ENCODE data around the gene GIT2.
A peak's percentile ranks its signal among the peaks of the same experiment; 100 is the strongest.

Gene GIT2, protein sequence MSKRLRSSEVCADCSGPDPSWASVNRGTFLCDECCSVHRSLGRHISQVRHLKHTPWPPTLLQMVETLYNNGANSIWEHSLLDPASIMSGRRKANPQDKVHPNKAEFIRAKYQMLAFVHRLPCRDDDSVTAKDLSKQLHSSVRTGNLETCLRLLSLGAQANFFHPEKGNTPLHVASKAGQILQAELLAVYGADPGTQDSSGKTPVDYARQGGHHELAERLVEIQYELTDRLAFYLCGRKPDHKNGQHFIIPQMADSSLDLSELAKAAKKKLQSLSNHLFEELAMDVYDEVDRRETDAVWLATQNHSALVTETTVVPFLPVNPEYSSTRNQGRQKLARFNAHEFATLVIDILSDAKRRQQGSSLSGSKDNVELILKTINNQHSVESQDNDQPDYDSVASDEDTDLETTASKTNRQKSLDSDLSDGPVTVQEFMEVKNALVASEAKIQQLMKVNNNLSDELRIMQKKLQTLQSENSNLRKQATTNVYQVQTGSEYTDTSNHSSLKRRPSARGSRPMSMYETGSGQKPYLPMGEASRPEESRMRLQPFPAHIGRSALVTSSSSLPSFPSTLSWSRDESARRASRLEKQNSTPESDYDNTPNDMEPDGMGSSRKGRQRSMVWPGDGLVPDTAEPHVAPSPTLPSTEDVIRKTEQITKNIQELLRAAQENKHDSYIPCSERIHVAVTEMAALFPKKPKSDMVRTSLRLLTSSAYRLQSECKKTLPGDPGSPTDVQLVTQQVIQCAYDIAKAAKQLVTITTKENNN

DNA sequence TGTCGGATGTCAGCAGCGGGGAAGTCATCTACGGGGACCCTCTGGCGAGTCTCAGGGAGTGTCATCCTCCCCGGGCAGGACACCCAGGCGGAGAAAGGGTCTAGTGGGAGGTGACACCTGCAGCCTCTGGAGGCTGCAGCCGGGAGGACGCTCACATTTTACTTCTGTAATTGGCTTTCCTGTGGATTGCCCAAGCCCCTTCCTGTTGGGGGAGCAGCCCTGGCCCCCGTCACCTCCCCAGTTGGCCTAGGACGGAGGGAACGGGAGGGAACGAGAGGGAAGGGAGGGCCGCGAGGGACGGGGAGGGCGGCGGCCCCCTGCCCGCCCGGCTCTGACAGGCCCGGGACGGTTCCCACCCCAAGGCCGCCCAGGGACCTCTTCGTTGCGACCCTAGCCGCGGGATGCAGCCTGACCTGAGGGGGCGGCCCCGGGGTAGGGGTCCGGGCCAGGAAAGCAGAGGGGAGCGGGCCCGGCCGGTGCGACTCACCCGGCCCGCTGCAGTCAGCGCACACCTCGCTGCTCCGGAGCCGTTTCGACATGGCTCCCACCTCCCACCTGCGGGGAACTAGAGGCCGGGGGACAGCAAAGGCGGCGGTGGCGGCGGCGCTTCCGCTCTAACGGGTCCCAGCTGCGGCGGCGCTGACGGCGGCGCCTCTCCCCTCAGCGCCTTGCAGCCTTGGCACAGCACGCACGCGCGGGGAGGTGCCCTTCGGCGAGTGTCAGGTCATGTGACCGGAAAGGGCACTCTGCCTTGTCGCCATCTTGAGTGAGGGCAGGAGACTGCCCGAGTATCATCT, at the start of gene GIT2:
Gene GIT2 (minus strand): TSS at position 683 of the 797 bp plus-strand sequence. CDS start 144 bp downstream, at position 539.
- Histone ChIP-seq H4K20me1 (ENCODE audit: control insufficient read depth, insufficient read depth, low read depth, low read length) (peaks cover 13% of the 10 kb centered on the region), H3K4me1 (ENCODE audit: control insufficient read depth, low read length) (peaks cover 55% of the 10 kb centered on the region), H3K79me2 (ENCODE audit: control insufficient read depth, low read length) (peaks cover 84% of the 10 kb centered on the region), H3K9me3 (ENCODE audit: control insufficient read depth, insufficient read depth, low read length) (no peaks in the 10 kb centered on the region), H3K4me2 (ENCODE audit: low read length) (peak within 1 kb of the TSS; percentile 96), H3K9me2 (replicated peaks; ENCODE audit: control insufficient read depth, low read length) (no peaks in the 10 kb centered on the region), H3F3A (ENCODE audit: control insufficient read depth, insufficient read depth) (peaks cover 35% of the 10 kb centered on the region), H3K4me3 (ENCODE audit: low read length) (peak within 1 kb of the TSS; percentile 99), H3K36me3 (ENCODE audit: control insufficient read depth, low read length) (peaks cover 56% of the 10 kb centered on the region), H3K27ac (ENCODE audit: low read depth, low read length) (peak within 1 kb of the TSS; percentile 96), H3K27me3 (ENCODE audit: control insufficient read depth, low read length) (no peaks in the 10 kb centered on the region)
- TF ChIP-seq, protein P1, sequence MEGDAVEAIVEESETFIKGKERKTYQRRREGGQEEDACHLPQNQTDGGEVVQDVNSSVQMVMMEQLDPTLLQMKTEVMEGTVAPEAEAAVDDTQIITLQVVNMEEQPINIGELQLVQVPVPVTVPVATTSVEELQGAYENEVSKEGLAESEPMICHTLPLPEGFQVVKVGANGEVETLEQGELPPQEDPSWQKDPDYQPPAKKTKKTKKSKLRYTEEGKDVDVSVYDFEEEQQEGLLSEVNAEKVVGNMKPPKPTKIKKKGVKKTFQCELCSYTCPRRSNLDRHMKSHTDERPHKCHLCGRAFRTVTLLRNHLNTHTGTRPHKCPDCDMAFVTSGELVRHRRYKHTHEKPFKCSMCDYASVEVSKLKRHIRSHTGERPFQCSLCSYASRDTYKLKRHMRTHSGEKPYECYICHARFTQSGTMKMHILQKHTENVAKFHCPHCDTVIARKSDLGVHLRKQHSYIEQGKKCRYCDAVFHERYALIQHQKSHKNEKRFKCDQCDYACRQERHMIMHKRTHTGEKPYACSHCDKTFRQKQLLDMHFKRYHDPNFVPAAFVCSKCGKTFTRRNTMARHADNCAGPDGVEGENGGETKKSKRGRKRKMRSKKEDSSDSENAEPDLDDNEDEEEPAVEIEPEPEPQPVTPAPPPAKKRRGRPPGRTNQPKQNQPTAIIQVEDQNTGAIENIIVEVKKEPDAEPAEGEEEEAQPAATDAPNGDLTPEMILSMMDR (IDR thresholded peaks at IDR 0.05; ENCODE audit: low read depth, low read length, poor library complexity, severe bottlenecking) = no peak
- no peak for TF ChIP-seq EZH2phosphoT487 (IDR thresholded peaks at IDR 0.05; ENCODE audit: borderline replicate concordance, low read length)

DNA sequence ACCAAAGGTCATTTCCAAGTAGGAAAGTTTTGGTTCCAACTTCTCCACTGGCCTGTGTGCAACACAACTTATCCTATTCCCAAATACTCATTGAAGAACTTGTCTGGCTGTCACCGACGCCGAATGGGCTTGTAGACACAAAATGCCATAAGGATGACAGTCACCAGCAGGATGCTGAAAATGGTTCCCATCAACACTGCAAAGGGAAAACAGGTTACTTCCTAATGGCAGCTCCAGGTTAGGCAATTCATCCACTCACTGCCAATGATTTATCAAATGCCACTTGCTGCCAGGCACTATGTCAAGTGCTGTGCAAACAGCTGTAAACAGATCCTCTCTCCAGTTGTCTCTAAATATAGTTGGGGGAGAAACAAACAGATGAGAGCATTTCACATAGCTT, 46.1 kb upstream of the GIT2 start:
- peaks cover 44% of the 10 kb centered on the region for H3K36me3 ChIP-seq (ENCODE audit: control insufficient read depth, low read length)
- H4K20me1 ChIP-seq (ENCODE audit: control insufficient read depth, insufficient read depth, low read depth, low read length) = peaks cover 5% of the 10 kb centered on the region; the same call in 1 of the 2 replicates
- H3K4me1 ChIP-seq (ENCODE audit: control insufficient read depth, low read length) = peaks cover 28% of the 10 kb centered on the region
- TF ChIP-seq EZH2phosphoT487 (IDR thresholded peaks at IDR 0.05; ENCODE audit: borderline replicate concordance, low read length) = no peak
- H3F3A ChIP-seq (ENCODE audit: control insufficient read depth, insufficient read depth) = peaks cover 31% of the 10 kb centered on the region
- no peak overlapping the region for H3K4me3 ChIP-seq (ENCODE audit: low read length)
- H3K9me2 ChIP-seq (replicated peaks; ENCODE audit: control insufficient read depth, low read length) = no peaks in the 10 kb centered on the region
- no peaks in the 10 kb centered on the region for H3K27me3 ChIP-seq (ENCODE audit: control insufficient read depth, low read length)
- no peaks in the 10 kb centered on the region for H3K9me3 ChIP-seq (ENCODE audit: control insufficient read depth, insufficient read depth, low read length)
- no peak overlapping the region for H3K4me2 ChIP-seq (ENCODE audit: low read length)
- peaks cover 30% of the 10 kb centered on the region for H3K79me2 ChIP-seq (ENCODE audit: control insufficient read depth, low read length)
- no peak overlapping the region for H3K27ac ChIP-seq (ENCODE audit: low read depth, low read length)

DNA sequence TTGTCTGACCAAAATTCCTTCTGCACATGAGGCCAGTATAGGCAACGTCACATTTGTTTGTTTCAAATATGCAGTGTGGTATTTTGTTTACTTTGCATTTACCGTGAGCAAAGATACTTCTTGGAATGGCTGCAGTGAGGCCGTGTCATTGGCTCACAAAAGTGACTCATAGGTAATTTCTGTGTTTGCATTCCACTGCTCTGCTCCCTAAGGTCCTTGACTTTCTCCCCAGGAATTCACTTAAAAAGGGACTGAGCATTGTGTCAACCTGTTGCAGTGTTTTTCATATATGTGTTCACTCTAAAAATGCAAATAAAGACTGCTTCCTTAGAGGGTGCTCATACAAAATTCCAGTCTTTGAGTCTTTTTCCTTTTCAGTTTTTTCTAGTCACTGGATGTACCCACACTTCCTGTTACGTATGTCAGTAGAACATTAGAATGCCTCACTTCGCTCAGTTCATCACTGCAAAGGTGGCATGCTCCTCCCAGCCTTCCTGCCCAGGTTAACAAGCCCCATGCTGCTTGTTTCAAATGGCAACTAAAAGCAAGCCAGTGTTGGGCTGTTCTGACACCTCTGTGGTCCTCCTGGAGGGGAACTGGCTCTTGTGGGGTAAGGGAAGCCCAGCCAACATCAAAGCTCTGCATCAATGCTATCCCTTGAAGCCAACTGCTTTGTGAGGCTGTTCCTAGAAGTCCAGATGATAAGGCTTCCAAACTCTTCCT, 43.1 kb upstream of the GIT2 start:
- no peak overlapping the region for H3K4me3 ChIP-seq (ENCODE audit: low read length)
- peaks cover 31% of the 10 kb centered on the region for H3F3A ChIP-seq (ENCODE audit: control insufficient read depth, insufficient read depth)
- peaks cover 70% of the 10 kb centered on the region for H3K36me3 ChIP-seq (ENCODE audit: control insufficient read depth, low read length)
- no peaks in the 10 kb centered on the region for H3K9me3 ChIP-seq (ENCODE audit: control insufficient read depth, insufficient read depth, low read length)
- H3K27me3 ChIP-seq (ENCODE audit: control insufficient read depth, low read length) = no peaks in the 10 kb centered on the region
- peak overlapping the region; percentile 15; the same call in 1 of the 2 replicates for H3K27ac ChIP-seq (ENCODE audit: low read depth, low read length)
- H3K4me2 ChIP-seq (ENCODE audit: low read length) = no peak overlapping the region
- TF ChIP-seq EZH2phosphoT487 (IDR thresholded peaks at IDR 0.05; ENCODE audit: borderline replicate concordance, low read length) = no peak
- TF ChIP-seq, protein P1 (IDR thresholded peaks at IDR 0.05; ENCODE audit: low read depth, low read length, poor library complexity, severe bottlenecking) = no peak
- no peaks in the 10 kb centered on the region for H3K9me2 ChIP-seq (replicated peaks; ENCODE audit: control insufficient read depth, low read length)
- H3K79me2 ChIP-seq (ENCODE audit: control insufficient read depth, low read length) = peaks cover 15% of the 10 kb centered on the region
- H4K20me1 ChIP-seq (ENCODE audit: control insufficient read depth, insufficient read depth, low read depth, low read length) = peaks cover 5% of the 10 kb centered on the region; the same call in 1 of the 2 replicates
- peaks cover 31% of the 10 kb centered on the region for H3K4me1 ChIP-seq (ENCODE audit: control insufficient read depth, low read length)
